H1 (cell line): ENCODE results near the gene LRRC32. TPM values are rescaled to one million over a fixed set of nuclear protein-coding genes. Genes with fewer than 3 reads are reported as not detected.

ENCODE experiments used
- CEBPB ChIP-seq: IDR thresholded peaks from 2 replicates; pipeline ENCODE4 v1.6.1; 2012; ENCODE audit warnings: low read depth, low read length
- CTBP2 ChIP-seq: IDR thresholded peaks from 2 replicates; pipeline ENCODE4 v1.7.0; 2011; ENCODE audit warnings: borderline replicate concordance, mild to moderate bottlenecking, moderate library complexity, mixed read lengths, low read length; ENCODE audit not compliant: insufficient read depth, insufficient read length
- KDM4A ChIP-seq: IDR thresholded peaks from one replicate; pipeline ENCODE4 v1.7.1; 2012; ENCODE audit warnings: low read depth, mild to moderate bottlenecking, moderate library complexity, low read length, inconsistent platforms; ENCODE audit not compliant: severe bottlenecking
- NRF1 ChIP-seq: IDR thresholded peaks from 2 replicates; pipeline ENCODE4 v1.6.1; 2011; ENCODE audit warnings: mild to moderate bottlenecking, low read depth, low read length, improper control_type of control experiment
- SIRT6 ChIP-seq: IDR thresholded peaks from one replicate; pipeline ENCODE4 v1.7.1; 2012; ENCODE audit warnings: low read length, inconsistent platforms
- polyA plus RNA-seq, 7 experiments: library from polyadenylated mRNA; depleted of rRNA in 3 of 7; stranded (reverse) in 5 of 7; unstranded in 2 of 7; fragments of >200 nt in 5 of 7; fragments of 200-250 nt in 2 of 7; gene quantifications; 1 replicate in 5 of 7; 2 replicates in 1 of 7; 4 replicates in 1 of 7; pipeline versions ENCODE4 v1.2.1 to v1.2.3, GENCODE V29; 2011 to 2013; ENCODE audit warnings: missing spikeins in 2 of 7, mixed read lengths in 2 of 7
- total RNA-seq: library from RNA; stranded (reverse); fragmentation: NEBNext Ultra II Directional; extraction: Animal tissue kit (Norgen Biotek cat#: 25700); gene quantifications from 2 replicates; pipeline ENCODE4 v1.2.1, GENCODE V29; 2021
- TF ChIP-seq, protein P1 (sequence below): IDR thresholded peaks from 2 replicates; pipeline ENCODE4 v1.6.1; 2011; ENCODE audit warnings: low read depth, mild to moderate bottlenecking, low read length; ENCODE audit not compliant: insufficient read depth
- TF ChIP-seq, protein P2 (sequence below): IDR thresholded peaks from 2 replicates; pipeline ENCODE4 v1.6.1; 2012; ENCODE audit warnings: inconsistent platforms
- TF ChIP-seq, protein P3 (sequence below): fragments of 300-600 bp; sonication (generic); IDR thresholded peaks from 2 replicates; pipeline ENCODE4 v1.7.1; 2012; ENCODE audit warnings: low read length, moderate library complexity, mild to moderate bottlenecking, inconsistent platforms; ENCODE audit not compliant: insufficient replicate concordance

Gene LRRC32
- total and polyA plus RNA-seq, 2 of the 8 experiments (the other 6 are each of a cell fraction or from before 2014, with no cell fraction given): 0.99 to 1.9 TPM

DNA sequence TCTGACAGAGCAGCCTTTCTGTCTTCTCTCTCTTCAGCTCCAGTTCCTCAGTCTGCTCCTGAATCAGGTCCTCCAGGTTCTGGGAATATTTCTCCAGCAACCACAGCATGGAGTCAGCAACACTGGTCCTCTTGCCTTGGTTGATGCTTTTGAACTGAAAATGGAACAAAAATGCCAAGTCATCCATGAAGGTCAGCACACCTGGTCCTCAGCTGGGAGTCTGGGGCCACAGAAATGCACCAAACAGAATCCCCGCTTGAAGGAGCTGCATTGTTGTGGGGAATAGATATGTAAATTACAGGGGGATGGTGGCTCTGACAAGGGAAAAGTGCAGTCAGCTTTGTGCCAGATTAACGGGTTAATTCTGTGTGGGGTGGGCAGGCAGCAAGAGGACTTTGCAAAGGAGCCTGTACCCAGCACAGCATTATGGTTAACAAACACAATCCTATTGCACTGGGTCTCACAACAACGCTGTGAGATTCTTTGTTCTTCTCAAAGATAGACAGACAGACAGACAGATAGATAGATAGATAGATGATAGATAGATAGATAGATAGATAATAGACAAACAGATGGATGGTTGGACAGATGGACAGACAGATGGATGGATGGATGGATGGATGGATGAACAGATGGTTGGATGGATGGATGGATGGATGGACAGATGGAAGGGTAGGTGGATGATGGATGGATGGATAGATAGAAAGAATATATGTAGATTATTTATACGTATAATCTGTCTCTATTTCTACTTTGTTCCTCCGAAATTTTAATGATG lies 33.8 kb upstream of the LRRC32 start (continued):
- TF ChIP-seq, protein P1, sequence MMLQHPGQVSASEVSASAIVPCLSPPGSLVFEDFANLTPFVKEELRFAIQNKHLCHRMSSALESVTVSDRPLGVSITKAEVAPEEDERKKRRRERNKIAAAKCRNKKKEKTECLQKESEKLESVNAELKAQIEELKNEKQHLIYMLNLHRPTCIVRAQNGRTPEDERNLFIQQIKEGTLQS: no peak
- TF ChIP-seq NRF1 (no peak), CTBP2 (no peak), CEBPB (no peak), SIRT6 (no peak), KDM4A (no peak)
- TF ChIP-seq, protein P2, sequence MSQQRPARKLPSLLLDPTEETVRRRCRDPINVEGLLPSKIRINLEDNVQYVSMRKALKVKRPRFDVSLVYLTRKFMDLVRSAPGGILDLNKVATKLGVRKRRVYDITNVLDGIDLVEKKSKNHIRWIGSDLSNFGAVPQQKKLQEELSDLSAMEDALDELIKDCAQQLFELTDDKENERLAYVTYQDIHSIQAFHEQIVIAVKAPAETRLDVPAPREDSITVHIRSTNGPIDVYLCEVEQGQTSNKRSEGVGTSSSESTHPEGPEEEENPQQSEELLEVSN: no peak
- TF ChIP-seq, protein P3, sequence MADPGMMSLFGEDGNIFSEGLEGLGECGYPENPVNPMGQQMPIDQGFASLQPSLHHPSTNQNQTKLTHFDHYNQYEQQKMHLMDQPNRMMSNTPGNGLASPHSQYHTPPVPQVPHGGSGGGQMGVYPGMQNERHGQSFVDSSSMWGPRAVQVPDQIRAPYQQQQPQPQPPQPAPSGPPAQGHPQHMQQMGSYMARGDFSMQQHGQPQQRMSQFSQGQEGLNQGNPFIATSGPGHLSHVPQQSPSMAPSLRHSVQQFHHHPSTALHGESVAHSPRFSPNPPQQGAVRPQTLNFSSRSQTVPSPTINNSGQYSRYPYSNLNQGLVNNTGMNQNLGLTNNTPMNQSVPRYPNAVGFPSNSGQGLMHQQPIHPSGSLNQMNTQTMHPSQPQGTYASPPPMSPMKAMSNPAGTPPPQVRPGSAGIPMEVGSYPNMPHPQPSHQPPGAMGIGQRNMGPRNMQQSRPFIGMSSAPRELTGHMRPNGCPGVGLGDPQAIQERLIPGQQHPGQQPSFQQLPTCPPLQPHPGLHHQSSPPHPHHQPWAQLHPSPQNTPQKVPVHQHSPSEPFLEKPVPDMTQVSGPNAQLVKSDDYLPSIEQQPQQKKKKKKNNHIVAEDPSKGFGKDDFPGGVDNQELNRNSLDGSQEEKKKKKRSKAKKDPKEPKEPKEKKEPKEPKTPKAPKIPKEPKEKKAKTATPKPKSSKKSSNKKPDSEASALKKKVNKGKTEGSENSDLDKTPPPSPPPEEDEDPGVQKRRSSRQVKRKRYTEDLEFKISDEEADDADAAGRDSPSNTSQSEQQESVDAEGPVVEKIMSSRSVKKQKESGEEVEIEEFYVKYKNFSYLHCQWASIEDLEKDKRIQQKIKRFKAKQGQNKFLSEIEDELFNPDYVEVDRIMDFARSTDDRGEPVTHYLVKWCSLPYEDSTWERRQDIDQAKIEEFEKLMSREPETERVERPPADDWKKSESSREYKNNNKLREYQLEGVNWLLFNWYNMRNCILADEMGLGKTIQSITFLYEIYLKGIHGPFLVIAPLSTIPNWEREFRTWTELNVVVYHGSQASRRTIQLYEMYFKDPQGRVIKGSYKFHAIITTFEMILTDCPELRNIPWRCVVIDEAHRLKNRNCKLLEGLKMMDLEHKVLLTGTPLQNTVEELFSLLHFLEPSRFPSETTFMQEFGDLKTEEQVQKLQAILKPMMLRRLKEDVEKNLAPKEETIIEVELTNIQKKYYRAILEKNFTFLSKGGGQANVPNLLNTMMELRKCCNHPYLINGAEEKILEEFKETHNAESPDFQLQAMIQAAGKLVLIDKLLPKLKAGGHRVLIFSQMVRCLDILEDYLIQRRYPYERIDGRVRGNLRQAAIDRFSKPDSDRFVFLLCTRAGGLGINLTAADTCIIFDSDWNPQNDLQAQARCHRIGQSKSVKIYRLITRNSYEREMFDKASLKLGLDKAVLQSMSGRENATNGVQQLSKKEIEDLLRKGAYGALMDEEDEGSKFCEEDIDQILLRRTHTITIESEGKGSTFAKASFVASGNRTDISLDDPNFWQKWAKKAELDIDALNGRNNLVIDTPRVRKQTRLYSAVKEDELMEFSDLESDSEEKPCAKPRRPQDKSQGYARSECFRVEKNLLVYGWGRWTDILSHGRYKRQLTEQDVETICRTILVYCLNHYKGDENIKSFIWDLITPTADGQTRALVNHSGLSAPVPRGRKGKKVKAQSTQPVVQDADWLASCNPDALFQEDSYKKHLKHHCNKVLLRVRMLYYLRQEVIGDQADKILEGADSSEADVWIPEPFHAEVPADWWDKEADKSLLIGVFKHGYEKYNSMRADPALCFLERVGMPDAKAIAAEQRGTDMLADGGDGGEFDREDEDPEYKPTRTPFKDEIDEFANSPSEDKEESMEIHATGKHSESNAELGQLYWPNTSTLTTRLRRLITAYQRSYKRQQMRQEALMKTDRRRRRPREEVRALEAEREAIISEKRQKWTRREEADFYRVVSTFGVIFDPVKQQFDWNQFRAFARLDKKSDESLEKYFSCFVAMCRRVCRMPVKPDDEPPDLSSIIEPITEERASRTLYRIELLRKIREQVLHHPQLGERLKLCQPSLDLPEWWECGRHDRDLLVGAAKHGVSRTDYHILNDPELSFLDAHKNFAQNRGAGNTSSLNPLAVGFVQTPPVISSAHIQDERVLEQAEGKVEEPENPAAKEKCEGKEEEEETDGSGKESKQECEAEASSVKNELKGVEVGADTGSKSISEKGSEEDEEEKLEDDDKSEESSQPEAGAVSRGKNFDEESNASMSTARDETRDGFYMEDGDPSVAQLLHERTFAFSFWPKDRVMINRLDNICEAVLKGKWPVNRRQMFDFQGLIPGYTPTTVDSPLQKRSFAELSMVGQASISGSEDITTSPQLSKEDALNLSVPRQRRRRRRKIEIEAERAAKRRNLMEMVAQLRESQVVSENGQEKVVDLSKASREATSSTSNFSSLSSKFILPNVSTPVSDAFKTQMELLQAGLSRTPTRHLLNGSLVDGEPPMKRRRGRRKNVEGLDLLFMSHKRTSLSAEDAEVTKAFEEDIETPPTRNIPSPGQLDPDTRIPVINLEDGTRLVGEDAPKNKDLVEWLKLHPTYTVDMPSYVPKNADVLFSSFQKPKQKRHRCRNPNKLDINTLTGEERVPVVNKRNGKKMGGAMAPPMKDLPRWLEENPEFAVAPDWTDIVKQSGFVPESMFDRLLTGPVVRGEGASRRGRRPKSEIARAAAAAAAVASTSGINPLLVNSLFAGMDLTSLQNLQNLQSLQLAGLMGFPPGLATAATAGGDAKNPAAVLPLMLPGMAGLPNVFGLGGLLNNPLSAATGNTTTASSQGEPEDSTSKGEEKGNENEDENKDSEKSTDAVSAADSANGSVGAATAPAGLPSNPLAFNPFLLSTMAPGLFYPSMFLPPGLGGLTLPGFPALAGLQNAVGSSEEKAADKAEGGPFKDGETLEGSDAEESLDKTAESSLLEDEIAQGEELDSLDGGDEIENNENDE: no peak
